SHP77 (cell line): ENCODE data around the gene SDCBP2.

ENCODE experiments used
- DNase-seq, 2 experiments: peaks; one replicate each; lab custom pipeline; 2025; lab: John Stamatoyannopoulos, UW

Gene SDCBP2

GRCh38 chr20:1296117-1296610 lies 32.8 kb downstream of the SDCBP2 start:
- DNase-seq, result no peak

- no peak for DNase-seq
Observed at GRCh38 chr20:1295276-1295930, 33.5 kb downstream of the SDCBP2 start.

GRCh38 chr20:1294497-1294896 lies 34.4 kb downstream of the SDCBP2 start:
- DNase-seq, result no peak

GRCh38 chr20:1293641-1294379 lies 35.1 kb downstream of the SDCBP2 start:
- DNase-seq, result no peak

GRCh38 chr20:1292620-1293019 lies 36.3 kb downstream of the SDCBP2 start:
- DNase-seq, result no peak

- DNase-seq, result no peak
Observed at GRCh38 chr20:1291191-1291741, 37.7 kb downstream of the SDCBP2 start.

- DNase-seq, result no peak
Observed at GRCh38 chr20:1287787-1288569, 41.0 kb downstream of the SDCBP2 start.

GRCh38 chr20:1287306-1287705 lies 41.6 kb downstream of the SDCBP2 start:
- DNase-seq, result no peak

GRCh38 chr20:1286267-1287024 lies 42.5 kb downstream of the SDCBP2 start:
- DNase-seq, result no peak

- DNase-seq, result no peak
Observed at GRCh38 chr20:1283522-1284510, 45.1 kb downstream of the SDCBP2 start.

GRCh38 chr20:1282966-1283365 lies 46.0 kb downstream of the SDCBP2 start:
- no peak for DNase-seq

GRCh38 chr20:1281279-1282057 lies 47.5 kb downstream of the SDCBP2 start:
- peak; percentile 31 to 66 for DNase-seq

GRCh38 chr20:1280195-1281102 lies 48.5 kb downstream of the SDCBP2 start:
- DNase-seq, result no peak

GRCh38 chr20:1278993-1279392 lies 49.9 kb downstream of the SDCBP2 start:
- DNase-seq, result no peak

GRCh38 chr20:1277529-1278322 lies 51.2 kb downstream of the SDCBP2 start:
- DNase-seq, result no peak

GRCh38 chr20:1275919-1276318 lies 53.0 kb downstream of the SDCBP2 start:
- no peak for DNase-seq

GRCh38 chr20:1274485-1275311 lies 54.2 kb downstream of the SDCBP2 start:
- DNase-seq, result peak; percentile 81 to 88
